ENCODE results near the gene GPRC5B.

DNA sequence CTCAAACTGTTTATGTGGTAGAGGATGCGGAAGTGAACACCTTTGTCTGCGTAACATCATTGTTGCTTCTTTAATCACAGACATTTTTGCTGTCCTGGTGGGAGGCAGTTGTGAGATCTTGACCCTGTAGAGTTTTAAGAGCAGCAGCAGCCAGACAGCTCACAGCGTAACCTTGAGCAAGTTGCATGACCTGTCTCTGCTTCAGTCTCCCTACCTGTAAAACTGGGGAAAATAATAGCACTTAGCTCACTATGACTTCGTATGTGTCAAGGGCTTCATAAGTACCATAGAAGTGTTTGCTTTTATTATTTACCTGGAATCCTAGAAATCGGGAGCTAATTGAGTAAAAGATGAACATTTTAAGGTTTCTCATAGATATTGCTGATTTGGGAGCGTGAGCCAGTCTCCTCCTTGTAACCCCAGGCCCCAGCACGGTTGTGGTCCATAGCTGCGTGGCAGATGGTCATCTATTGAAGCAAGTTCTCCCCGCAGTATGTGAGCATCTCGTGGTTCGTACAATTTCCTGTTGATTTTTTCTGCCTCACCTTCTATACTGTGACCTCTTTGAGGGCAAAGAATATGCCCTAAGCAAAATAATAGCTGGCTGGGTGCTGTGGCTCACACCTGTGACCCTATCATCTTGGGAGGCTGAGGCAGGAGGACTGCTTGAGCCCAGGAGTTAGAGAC, 34.4 kb downstream of the GPRC5B start:
- TF ChIP-seq, protein P1, sequence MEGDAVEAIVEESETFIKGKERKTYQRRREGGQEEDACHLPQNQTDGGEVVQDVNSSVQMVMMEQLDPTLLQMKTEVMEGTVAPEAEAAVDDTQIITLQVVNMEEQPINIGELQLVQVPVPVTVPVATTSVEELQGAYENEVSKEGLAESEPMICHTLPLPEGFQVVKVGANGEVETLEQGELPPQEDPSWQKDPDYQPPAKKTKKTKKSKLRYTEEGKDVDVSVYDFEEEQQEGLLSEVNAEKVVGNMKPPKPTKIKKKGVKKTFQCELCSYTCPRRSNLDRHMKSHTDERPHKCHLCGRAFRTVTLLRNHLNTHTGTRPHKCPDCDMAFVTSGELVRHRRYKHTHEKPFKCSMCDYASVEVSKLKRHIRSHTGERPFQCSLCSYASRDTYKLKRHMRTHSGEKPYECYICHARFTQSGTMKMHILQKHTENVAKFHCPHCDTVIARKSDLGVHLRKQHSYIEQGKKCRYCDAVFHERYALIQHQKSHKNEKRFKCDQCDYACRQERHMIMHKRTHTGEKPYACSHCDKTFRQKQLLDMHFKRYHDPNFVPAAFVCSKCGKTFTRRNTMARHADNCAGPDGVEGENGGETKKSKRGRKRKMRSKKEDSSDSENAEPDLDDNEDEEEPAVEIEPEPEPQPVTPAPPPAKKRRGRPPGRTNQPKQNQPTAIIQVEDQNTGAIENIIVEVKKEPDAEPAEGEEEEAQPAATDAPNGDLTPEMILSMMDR (IDR thresholded peaks at IDR 0.05) = no peak
- no peak for TF ChIP-seq POLR2A (IDR thresholded peaks at IDR 0.05)

All from transverse colon (tissue), 3 donors.